Measurements from ENCODE around the gene GRK2. TPM values are rescaled to one million over a fixed set of nuclear protein-coding genes. Genes with fewer than 3 reads are reported as not detected.

GRK2 gene
- total RNA-seq, 3 donors from 2014 or later: 41.1 to 52.8 (median 52.1) TPM

- no peak for TF ChIP-seq CTCF (IDR thresholded peaks at IDR 0.05)
- TF ChIP-seq POLR2A (IDR thresholded peaks at IDR 0.05): no peak
- no peak for TF ChIP-seq POLR2AphosphoS5 (IDR thresholded peaks at IDR 0.05)
- intact Hi-C loops (cut with DNase I; ENCODE audit: low total_unique reads): no loop called here
- no peak for DNase-seq (ENCODE audit: low spot score in 2 of 2)
- peak overlapping the region; percentile 64 to 74 for H3K27ac ChIP-seq
- H3K4me3 ChIP-seq: no peak overlapping the region
- H3K36me3 ChIP-seq: peaks cover 11% of the 10 kb centered on the region
- no peaks in the 10 kb centered on the region for H3K27me3 ChIP-seq
- H3K4me1 ChIP-seq: peaks cover 17 to 49% of the 10 kb centered on the region in 2 donors
- H3K9me3 ChIP-seq: no peaks in the 10 kb centered on the region
Observed at GRCh38 chr11:67251841-67252240, 14.4 kb upstream of the GRK2 start.

- intact Hi-C loops (cut with DNase I; ENCODE audit: low total_unique reads): no loop called here
- H3K27me3 ChIP-seq: no peaks in the 10 kb centered on the region
- peak in 1 of 3 donors; percentile 15 for TF ChIP-seq POLR2AphosphoS5 (IDR thresholded peaks at IDR 0.05)
- TF ChIP-seq POLR2A (IDR thresholded peaks at IDR 0.05): no peak
- peak in 2 of 3 donors; percentile 26 to 30 for TF ChIP-seq CTCF (IDR thresholded peaks at IDR 0.05)
- peaks cover 11% of the 10 kb centered on the region for H3K36me3 ChIP-seq
- no peaks in the 10 kb centered on the region for H3K9me3 ChIP-seq
- no peak overlapping the region for H3K4me3 ChIP-seq
- DNase-seq (ENCODE audit: low spot score in 2 of 2): no peak
- H3K4me1 ChIP-seq: peaks cover 17 to 44% of the 10 kb centered on the region in 2 donors
- peak overlapping the region; percentile 64 to 74 for H3K27ac ChIP-seq
Observed at GRCh38 chr11:67252831-67253239, 13.4 kb upstream of the GRK2 start.

GRCh38 chr11:67253872-67254624 is 12.2 kb upstream of the GRK2 start:
- DNase-seq (ENCODE audit: low spot score in 2 of 2): no peak
- TF ChIP-seq POLR2AphosphoS5 (IDR thresholded peaks at IDR 0.05) (no peak), CTCF (IDR thresholded peaks at IDR 0.05) (no peak), POLR2A (IDR thresholded peaks at IDR 0.05) (no peak)
- Histone ChIP-seq H3K4me3 (no peak overlapping the region), H3K9me3 (no peaks in the 10 kb centered on the region), H3K4me1 (peaks cover 14 to 35% of the 10 kb centered on the region in 2 donors), H3K27ac (peak overlapping the region; percentile 64 to 74), H3K36me3 (peaks cover 11% of the 10 kb centered on the region), H3K27me3 (no peaks in the 10 kb centered on the region)
- intact Hi-C loops (cut with DNase I; ENCODE audit: low total_unique reads): no loop called here

GRCh38 chr11:67254798-67255197 is 11.5 kb upstream of the GRK2 start:
- Histone ChIP-seq H3K27me3 (no peaks in the 10 kb centered on the region), H3K4me1 (peaks cover 14 to 30% of the 10 kb centered on the region in 2 donors), H3K9me3 (no peaks in the 10 kb centered on the region), H3K27ac (peak overlapping the region; percentile 64 to 74), H3K4me3 (no peak overlapping the region), H3K36me3 (peaks cover 11% of the 10 kb centered on the region)
- DNase-seq (ENCODE audit: low spot score in 2 of 2): no peak
- no peak for TF ChIP-seq CTCF (IDR thresholded peaks at IDR 0.05)
- TF ChIP-seq POLR2A (IDR thresholded peaks at IDR 0.05): no peak
- no peak for TF ChIP-seq POLR2AphosphoS5 (IDR thresholded peaks at IDR 0.05)
- intact Hi-C loops (cut with DNase I; ENCODE audit: low total_unique reads): no loop called here

GRCh38 chr11:67255353-67255752 is 10.9 kb upstream of the GRK2 start:
- H3K9me3 ChIP-seq: no peaks in the 10 kb centered on the region
- no peak for TF ChIP-seq POLR2A (IDR thresholded peaks at IDR 0.05)
- TF ChIP-seq POLR2AphosphoS5 (IDR thresholded peaks at IDR 0.05): no peak
- TF ChIP-seq CTCF (IDR thresholded peaks at IDR 0.05): no peak
- peaks cover 11% of the 10 kb centered on the region for H3K36me3 ChIP-seq
- peak overlapping the region in 1 of 2 donors; percentile 64 for H3K27ac ChIP-seq
- no peaks in the 10 kb centered on the region for H3K27me3 ChIP-seq
- peaks cover 14 to 29% of the 10 kb centered on the region in 2 donors for H3K4me1 ChIP-seq
- H3K4me3 ChIP-seq: no peak overlapping the region
- no peak for DNase-seq (ENCODE audit: low spot score in 2 of 2)
- intact Hi-C loops (cut with DNase I; ENCODE audit: low total_unique reads): no loop called here
